Epithelial cell of esophagus (primary cell): ENCODE results near the gene SOD2.
"Not testable (repeated sequence)": the region's sequence is repeated elsewhere in the genome, so short reads cannot be mapped to it uniquely, and the experiment has no call there.

ENCODE experiments used
- DNase-seq: peaks from one replicate; pipeline ENCODE4 v3.0.0; 2010; ENCODE audit warnings: low read depth
- H3K4me3 ChIP-seq: 2 replicates; pipeline ENCODE4 v1.5.1; 2011; ENCODE audit warnings: mild to moderate bottlenecking, low read length, control low read depth
- CTCF ChIP-seq: IDR thresholded peaks from 2 replicates; pipeline ENCODE4 v1.5.1; 2011; ENCODE audit warnings: low read depth, mild to moderate bottlenecking, low read length, control low read depth, inconsistent platforms; ENCODE audit not compliant: insufficient read depth; ENCODE audit errors: missing control alignments

The SOD2 gene

GRCh38 chr6:159679091-159680077 is 13.7 kb downstream of the SOD2 start:
- peak; percentile 26 for DNase-seq
- H3K4me3 ChIP-seq = no peak overlapping the region
- no peak for TF ChIP-seq CTCF

- no peak for DNase-seq
- no peak for TF ChIP-seq CTCF
- no peak overlapping the region for H3K4me3 ChIP-seq
Measured at GRCh38 chr6:159678574-159678973, 14.5 kb downstream of the SOD2 start.

- no peak for DNase-seq
- no peak overlapping the region for H3K4me3 ChIP-seq
- TF ChIP-seq CTCF = no peak
Measured at GRCh38 chr6:159677506-159678165, 15.4 kb downstream of the SOD2 start.

- TF ChIP-seq CTCF = no peak
- DNase-seq = no peak
- no peak overlapping the region for H3K4me3 ChIP-seq
Measured at GRCh38 chr6:159676890-159677505, 16.0 kb downstream of the SOD2 start.

GRCh38 chr6:159676236-159676635 is 16.8 kb downstream of the SOD2 start:
- not testable (repeated sequence) for DNase-seq, H3K4me3 ChIP-seq

- no peak for TF ChIP-seq CTCF
- no peak overlapping the region for H3K4me3 ChIP-seq
- no peak for DNase-seq
Measured at GRCh38 chr6:159665868-159666635, 27.0 kb downstream of the SOD2 start.

GRCh38 chr6:159663368-159663889 is 29.6 kb downstream of the SOD2 start:
- DNase-seq, H3K4me3 ChIP-seq: not testable (repeated sequence)

GRCh38 chr6:159661977-159662376 is 31.1 kb downstream of the SOD2 start:
- H3K4me3 ChIP-seq, DNase-seq: not testable (repeated sequence)
